Fibroblast of skin of back (primary cell): ENCODE data around the gene PRR18.

ENCODE experiments used
- DNase-seq: peaks from one replicate; pipeline ENCODE4 v3.0.0-alpha.2; 2013

PRR18 gene

GRCh38 chr6:166274739-166275370 is 33.3 kb downstream of the PRR18 start:
- DNase-seq, result no peak

- no peak for DNase-seq
Measured at GRCh38 chr6:166274163-166274562, 34.0 kb downstream of the PRR18 start.

DNA sequence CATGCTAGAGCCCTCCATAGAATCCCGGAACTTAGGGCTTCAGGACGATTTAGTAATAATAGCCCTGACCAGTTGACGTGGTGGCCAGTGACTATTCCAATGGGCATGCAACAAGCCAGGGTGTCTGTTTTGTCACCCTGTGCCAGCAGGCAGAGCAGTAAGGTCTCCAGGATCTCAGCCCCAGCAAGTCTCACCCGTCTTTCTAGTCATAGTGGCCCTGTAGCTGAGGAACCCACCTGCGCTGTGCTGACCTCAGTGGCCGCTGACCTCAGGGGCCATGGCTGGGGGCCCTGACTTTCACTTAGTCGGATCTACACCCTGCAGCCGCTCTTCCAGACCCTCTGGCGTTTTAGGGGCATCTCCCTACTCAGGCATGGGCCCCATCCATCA is 36.8 kb downstream of the PRR18 start:
- DNase-seq, result no peak

DNA sequence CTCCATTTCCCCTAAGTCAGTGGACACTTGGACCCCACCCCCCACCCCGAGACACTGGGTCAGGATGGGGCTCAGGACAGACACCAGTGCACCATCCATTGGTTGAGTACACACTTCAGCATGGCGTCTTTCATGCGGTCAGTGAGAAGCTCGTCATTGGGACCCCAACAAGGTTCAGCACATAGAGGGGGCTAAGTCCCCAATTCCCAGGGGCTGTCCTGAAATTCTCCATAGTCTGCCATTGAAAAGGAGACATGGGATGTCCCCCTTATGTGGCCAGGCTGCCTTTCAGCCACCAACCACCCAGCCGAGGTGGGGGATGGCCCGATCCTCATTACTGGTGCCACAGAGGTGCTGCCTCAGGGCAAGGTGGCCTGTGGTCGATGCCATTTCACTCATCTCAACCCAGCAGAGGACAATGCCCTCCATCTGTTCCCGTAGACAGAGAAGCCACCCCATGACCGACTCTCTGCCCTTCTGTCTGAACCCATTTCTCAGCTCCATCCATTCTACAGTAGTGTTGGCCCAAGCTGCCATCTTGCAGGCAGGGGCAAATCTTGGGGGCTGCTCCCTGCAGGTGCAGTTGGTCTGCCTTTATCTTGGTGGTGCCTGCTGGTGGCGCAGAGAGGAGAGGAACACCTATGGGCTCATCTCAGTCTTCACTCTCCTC is 37.4 kb downstream of the PRR18 start:
- DNase-seq, result no peak

DNA sequence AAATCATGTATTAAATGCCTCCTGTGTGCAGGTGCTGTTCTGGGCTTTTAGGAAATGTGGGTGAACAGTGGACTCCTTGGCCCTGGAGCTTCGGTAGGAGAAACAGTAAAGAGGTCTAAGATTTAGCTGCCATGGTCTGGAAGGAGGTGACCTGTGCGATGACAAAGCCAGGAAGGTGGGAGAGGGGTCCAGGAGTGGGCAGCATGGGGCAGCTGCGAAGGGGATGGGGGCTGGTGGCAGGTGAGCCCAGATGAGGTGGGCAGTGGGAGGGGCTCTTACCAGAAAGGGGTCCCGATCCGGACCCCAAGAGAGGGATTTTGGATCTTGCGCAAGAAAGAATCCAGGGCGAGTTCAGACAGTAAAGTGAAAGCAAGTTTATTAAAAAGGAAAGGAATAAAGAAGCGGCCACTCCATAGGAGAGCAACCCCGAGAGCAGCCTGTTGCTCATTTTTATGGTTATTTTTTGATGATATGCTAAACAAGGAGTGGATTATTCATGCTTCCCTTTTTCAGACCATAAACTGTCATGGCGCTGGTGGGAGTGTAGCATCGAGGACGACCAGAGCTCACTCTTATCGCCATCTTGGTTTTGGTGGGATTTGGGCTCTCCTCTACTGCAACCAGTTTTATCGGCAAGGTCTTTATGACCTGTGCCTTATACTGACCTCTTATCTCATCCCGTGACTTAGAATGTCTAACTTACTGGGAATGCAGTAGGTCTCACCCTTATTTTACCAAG is 38.7 kb downstream of the PRR18 start:
- DNase-seq, result no peak

DNA sequence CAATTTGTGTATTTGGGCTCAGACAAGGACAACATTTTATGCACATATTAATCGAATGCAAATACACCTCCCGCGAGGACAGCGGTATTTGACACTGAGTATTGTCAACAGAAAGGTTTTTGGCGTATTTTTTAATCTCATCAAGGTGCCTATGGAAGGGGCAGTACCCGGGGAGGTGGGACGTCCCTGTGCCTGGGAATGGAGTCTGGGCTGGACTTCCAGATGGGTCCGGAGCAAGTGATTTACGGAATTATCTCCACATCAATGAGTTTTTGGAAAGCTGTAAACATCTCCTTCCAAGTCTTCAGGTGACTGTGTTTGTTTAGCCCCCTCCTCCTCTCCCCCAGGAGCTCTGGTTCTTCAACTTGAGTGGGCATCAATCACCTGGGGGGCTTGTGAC is 39.8 kb downstream of the PRR18 start:
- no peak for DNase-seq

- no peak for DNase-seq
Measured at GRCh38 chr6:166267526-166267925, 40.7 kb downstream of the PRR18 start.

- DNase-seq, result no peak
Measured at GRCh38 chr6:166266336-166266735, 41.9 kb downstream of the PRR18 start.

DNA sequence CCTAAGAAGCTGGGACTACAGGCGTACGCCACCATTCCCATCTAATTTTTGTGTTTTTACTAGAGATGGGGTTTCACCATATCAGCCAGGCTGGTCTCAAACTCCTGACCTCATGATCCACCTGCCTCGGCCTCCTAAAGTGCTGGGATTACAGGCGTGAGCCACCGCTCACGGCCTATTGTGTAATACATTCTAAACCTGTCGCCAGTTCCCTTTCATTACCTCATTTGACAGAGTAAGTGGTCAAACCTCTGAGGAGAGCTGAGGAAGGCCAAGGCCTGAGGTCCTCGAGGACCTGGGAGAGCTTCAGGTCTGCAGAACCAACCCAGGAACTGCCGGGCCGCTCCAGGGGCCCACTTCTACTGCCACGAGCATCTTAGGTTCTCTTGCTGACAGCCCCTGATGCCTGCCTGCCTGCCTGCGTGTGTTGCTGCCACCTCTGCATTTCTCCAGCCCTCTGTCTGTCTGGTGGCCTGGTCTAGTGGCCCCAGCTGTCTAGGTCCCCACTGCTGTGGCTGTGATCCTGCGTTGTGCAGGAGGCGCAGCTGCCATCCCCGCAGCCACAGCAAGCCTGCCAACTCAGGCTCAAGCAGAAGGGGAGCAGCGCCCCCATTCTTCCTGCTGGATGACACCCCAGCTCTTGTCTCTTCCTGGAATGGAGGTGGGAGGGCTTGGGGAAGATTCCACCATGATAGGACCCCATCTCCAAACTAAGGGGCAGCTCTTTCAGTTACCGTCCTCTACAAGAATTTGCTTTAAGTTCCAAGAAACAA is 45.3 kb downstream of the PRR18 start:
- no peak for DNase-seq

GRCh38 chr6:166259296-166259977 is 48.8 kb downstream of the PRR18 start:
- no peak for DNase-seq

GRCh38 chr6:166258854-166259276 is 49.3 kb downstream of the PRR18 start:
- DNase-seq, result no peak

DNA sequence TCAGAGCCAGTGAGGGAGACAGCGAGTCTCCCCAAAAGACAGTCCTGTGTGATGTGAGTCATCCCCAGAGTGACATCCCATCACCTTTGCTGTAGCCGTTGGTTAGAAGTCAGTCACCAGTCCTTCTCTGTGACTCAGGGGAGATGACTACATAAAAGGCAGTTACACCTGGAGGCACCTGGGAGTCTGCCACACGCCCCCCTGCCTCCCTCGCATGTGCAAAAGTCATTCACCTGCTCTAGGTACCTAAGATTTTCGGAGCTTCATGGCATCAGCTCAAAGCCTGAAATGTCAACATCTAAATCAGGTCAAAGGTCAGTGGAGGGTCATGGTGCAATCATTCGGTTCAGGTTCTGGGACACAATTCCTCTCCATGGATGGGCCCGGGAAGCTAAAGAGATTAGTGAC is 50.3 kb downstream of the PRR18 start:
- DNase-seq, result no peak
